Upper lobe of right lung (tissue), 1 donor: ENCODE data around the gene MAD2L1BP. TPM values are rescaled to one million over a fixed set of nuclear protein-coding genes. Genes with fewer than 3 reads are reported as not detected.
A peak's percentile ranks its signal among the peaks of the same experiment; 100 is the strongest.

Experiments
- ATAC-seq: fragments of 200-7000 bp; cut with Tn5 transposase; one replicate; pipeline ENCODE4 v1.9.1; 2020; ENCODE audit warnings: mild to moderate bottlenecking, moderate library complexity
- DNase-seq: peaks from one replicate; pipeline ENCODE4 v3.0.0-alpha.2; 2020
- H3K27ac ChIP-seq: fragments of 200-600 bp; one replicate; pipeline ENCODE4 v1.8.0; 2022
- H3K27me3 ChIP-seq: fragments of 200-600 bp; one replicate; pipeline ENCODE4 v1.8.0; 2022; ENCODE audit warnings: mild to moderate bottlenecking
- H3K36me3 ChIP-seq: fragments of 200-600 bp; one replicate; pipeline ENCODE4 v1.8.0; 2022
- H3K4me1 ChIP-seq: fragments of 200-600 bp; one replicate; pipeline ENCODE4 v1.8.0; 2022
- H3K4me3 ChIP-seq: fragments of 200-600 bp; one replicate; pipeline ENCODE4 v1.8.0; 2022; ENCODE audit warnings: mild to moderate bottlenecking
- H3K9me3 ChIP-seq: fragments of 200-600 bp; one replicate; pipeline ENCODE4 v1.8.0; 2022
- intact Hi-C: fragments of 100-400 bp; cut with DNase I; formaldehyde crosslinking; loops from one replicate; pipeline ENCODE4 v1.11.0; 2022
- total RNA-seq: library from RNA; stranded (reverse); fragmentation: NEBNext Ultra II Directional; extraction: Animal tissue kit (Norgen Biotek cat#: 25700); gene quantifications from one replicate; pipeline ENCODE4 v1.2.1, GENCODE V29; 2021
- TF ChIP-seq, protein P1 (sequence below): fragments of 200-600 bp; IDR thresholded peaks from one replicate; pipeline ENCODE4 v1.8.0; 2022; ENCODE audit warnings: antibody characterized with exemption
- donor health status: DM: no; HTN: yes; CAD: no; lungs with severe emphysema.

MAD2L1BP gene
- total RNA-seq, 1 donor from 2014 or later: 18.5 TPM

GRCh38 chr6:43687437-43688347, 52.1 kb downstream of the MAD2L1BP start, which contains the start of gene MRPS18A:
TSS of gene MRPS18A (minus strand) at chr6:43687791. CDS start at chr6:43687779, 12 bp downstream.
- intact Hi-C loops: no loop called here
- peak; percentile 98 for ATAC-seq
- H3K27ac ChIP-seq: peak within 1 kb of the TSS; percentile 73
- H3K4me1 ChIP-seq: peaks cover 19% of the 10 kb centered on the region
- no peaks in the 10 kb centered on the region for H3K9me3 ChIP-seq
- no peaks in the 10 kb centered on the region for H3K36me3 ChIP-seq
- peak; percentile 93 for DNase-seq
- no peaks in the 10 kb centered on the region for H3K27me3 ChIP-seq
- H3K4me3 ChIP-seq: peak within 1 kb of the TSS; percentile 76
- TF ChIP-seq, protein P1, sequence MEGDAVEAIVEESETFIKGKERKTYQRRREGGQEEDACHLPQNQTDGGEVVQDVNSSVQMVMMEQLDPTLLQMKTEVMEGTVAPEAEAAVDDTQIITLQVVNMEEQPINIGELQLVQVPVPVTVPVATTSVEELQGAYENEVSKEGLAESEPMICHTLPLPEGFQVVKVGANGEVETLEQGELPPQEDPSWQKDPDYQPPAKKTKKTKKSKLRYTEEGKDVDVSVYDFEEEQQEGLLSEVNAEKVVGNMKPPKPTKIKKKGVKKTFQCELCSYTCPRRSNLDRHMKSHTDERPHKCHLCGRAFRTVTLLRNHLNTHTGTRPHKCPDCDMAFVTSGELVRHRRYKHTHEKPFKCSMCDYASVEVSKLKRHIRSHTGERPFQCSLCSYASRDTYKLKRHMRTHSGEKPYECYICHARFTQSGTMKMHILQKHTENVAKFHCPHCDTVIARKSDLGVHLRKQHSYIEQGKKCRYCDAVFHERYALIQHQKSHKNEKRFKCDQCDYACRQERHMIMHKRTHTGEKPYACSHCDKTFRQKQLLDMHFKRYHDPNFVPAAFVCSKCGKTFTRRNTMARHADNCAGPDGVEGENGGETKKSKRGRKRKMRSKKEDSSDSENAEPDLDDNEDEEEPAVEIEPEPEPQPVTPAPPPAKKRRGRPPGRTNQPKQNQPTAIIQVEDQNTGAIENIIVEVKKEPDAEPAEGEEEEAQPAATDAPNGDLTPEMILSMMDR: no peak

DNA sequence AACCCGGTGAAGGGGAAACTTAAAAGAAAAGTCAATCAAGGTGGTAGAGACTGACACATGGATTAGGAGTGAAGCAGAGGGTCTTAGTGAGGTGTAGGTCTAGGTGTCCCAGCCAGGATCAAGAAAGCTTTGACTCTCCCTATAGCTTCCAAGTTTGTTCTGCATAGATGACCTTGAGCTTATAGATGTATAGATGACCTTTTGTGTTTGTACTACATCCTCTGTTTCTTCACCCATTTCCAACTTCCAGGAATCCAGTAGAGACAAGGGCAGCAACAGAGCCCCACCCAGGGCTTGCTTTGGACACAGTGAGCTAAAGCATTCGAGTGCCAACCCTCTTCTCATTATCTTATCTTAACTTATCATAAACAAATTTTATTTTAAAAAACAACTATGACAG, 53.8 kb downstream of the MAD2L1BP start:
- H3K4me1 ChIP-seq: peaks cover 10% of the 10 kb centered on the region
- intact Hi-C loops: no loop called here
- no peaks in the 10 kb centered on the region for H3K27me3 ChIP-seq
- no peak for DNase-seq
- no peak overlapping the region for H3K4me3 ChIP-seq
- no peak for ATAC-seq
- no peaks in the 10 kb centered on the region for H3K9me3 ChIP-seq
- TF ChIP-seq, protein P1: no peak
- H3K27ac ChIP-seq: no peak overlapping the region
- H3K36me3 ChIP-seq: no peaks in the 10 kb centered on the region

Other genes starting within 250 kb of the MAD2L1BP start
- 30.0 TPM for gene ABCC10, start 208.3 kb upstream of the MAD2L1BP start, total RNA-seq
- gene DLK2, start 180.3 kb upstream of the MAD2L1BP start, total RNA-seq: 0.23 TPM
- gene TJAP1, start 158.3 kb upstream of the MAD2L1BP start, total RNA-seq: 31.2 TPM
- 0.55 TPM for gene LRRC73, start 125.5 kb upstream of the MAD2L1BP start, total RNA-seq
- 100 TPM for gene YIPF3, start 118.9 kb upstream of the MAD2L1BP start, total RNA-seq
- gene POLR1C, start 118.8 kb upstream of the MAD2L1BP start, total RNA-seq: 28.5 TPM
- 36.9 TPM for gene XPO5, start 59.8 kb upstream of the MAD2L1BP start, total RNA-seq
- gene POLH, start 59.7 kb upstream of the MAD2L1BP start, total RNA-seq: 21.4 TPM
- 85.7 TPM for gene GTPBP2, start 6.6 kb upstream of the MAD2L1BP start, total RNA-seq
- 0.20 TPM for gene RSPH9, start 9.2 kb downstream of the MAD2L1BP start, total RNA-seq
- 28.1 TPM for gene MRPS18A, start 52.0 kb downstream of the MAD2L1BP start, total RNA-seq
- 231 TPM for gene VEGFA, start 134.4 kb downstream of the MAD2L1BP start, total RNA-seq